ENCODE data around the gene COMMD1. TPM values are rescaled to one million over a fixed set of nuclear protein-coding genes. Genes with fewer than 3 reads are reported as not detected.
"Not testable (repeated sequence)": the region's sequence is repeated elsewhere in the genome, so short reads cannot be mapped to it uniquely, and the experiment has no call there.

COMMD1 gene
- total and polyA plus RNA-seq, 3 donors from 2014 or later = 61.7 to 87.9 (median 85.2) TPM

- intact Hi-C loops (cut with DNase I; ENCODE audit: low total_unique reads) = loop anchor here (10.0 kb wide), 1 partner anchor 419 kb away; no protein-coding TSS in a partner anchor
- H3K4me3 ChIP-seq = no peak overlapping the region
- no peaks in the 10 kb centered on the region for H3K27me3 ChIP-seq
- H3K36me3 ChIP-seq (ENCODE audit: low read depth, missing control alignments) = no peaks in the 10 kb centered on the region
- no peak for DNase-seq
- no peak for TF ChIP-seq POLR2A (IDR thresholded peaks at IDR 0.05)
- TF ChIP-seq CTCF (IDR thresholded peaks at IDR 0.05) = no peak
- no peaks in the 10 kb centered on the region for H3K9me3 ChIP-seq
- H3K27ac ChIP-seq = no peak overlapping the region
- 77 to 89% methylated on average over 2 of the region's 2 CpGs for WGBS, 2 donors
- H3K4me1 ChIP-seq = no peaks in the 10 kb centered on the region
Observed at GRCh38 chr2:61995515-61995914, 90.0 kb downstream of the COMMD1 start.

DNA sequence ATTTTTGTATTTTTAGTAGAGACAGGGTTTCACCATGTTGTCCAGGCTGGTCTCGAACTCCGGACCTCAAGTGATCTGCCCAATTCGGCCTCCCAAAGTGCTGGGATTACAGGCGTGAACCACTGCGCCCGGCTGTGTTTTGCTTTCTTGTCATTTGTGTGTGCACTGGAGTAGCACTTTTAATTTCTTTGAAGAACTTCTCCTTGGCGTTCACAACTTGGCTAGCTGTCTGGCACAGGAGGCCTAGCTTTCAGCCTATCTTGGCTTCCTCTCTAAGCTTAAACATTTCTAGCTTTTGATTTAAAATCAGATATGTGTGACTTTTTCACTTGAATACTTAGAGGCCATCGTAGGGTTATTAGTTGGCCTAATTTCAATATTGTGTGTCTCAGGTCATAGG, 93.0 kb downstream of the COMMD1 start:
- H3K9me3 ChIP-seq = no peaks in the 10 kb centered on the region
- no peak for DNase-seq
- H3K27ac ChIP-seq = no peak overlapping the region
- no peaks in the 10 kb centered on the region for H3K27me3 ChIP-seq
- intact Hi-C loops (cut with DNase I; ENCODE audit: low total_unique reads) = loop anchor here (10.0 kb wide), 1 partner anchor 416 kb away; no protein-coding TSS in a partner anchor
- no peaks in the 10 kb centered on the region for H3K4me1 ChIP-seq
- WGBS, 2 donors = 93 to 96% methylated on average over 8 of the region's 8 CpGs
- TF ChIP-seq POLR2A (IDR thresholded peaks at IDR 0.05) (no peak), CTCF (IDR thresholded peaks at IDR 0.05) (no peak)
- H3K36me3 ChIP-seq (ENCODE audit: low read depth, missing control alignments) = no peaks in the 10 kb centered on the region
- no peak overlapping the region for H3K4me3 ChIP-seq

GRCh38 chr2:62000538-62000937, 95.1 kb downstream of the COMMD1 start:
- WGBS, 2 donors = 95 to 98% methylated on average over 5 of the region's 5 CpGs
- intact Hi-C loops (cut with DNase I; ENCODE audit: low total_unique reads) = no loop called here
- no peak overlapping the region for H3K27ac ChIP-seq

GRCh38 chr2:62001431-62001830, 96.0 kb downstream of the COMMD1 start:
- intact Hi-C loops (cut with DNase I; ENCODE audit: low total_unique reads) = no loop called here
- TF ChIP-seq POLR2A (IDR thresholded peaks at IDR 0.05) (no peak), CTCF (IDR thresholded peaks at IDR 0.05) (no peak)
- no peak overlapping the region for H3K4me3 ChIP-seq
- H3K27ac ChIP-seq = no peak overlapping the region
- no peak for DNase-seq
- no peaks in the 10 kb centered on the region for H3K4me1 ChIP-seq
- no peaks in the 10 kb centered on the region for H3K9me3 ChIP-seq
- H3K27me3 ChIP-seq = no peaks in the 10 kb centered on the region
- no peaks in the 10 kb centered on the region for H3K36me3 ChIP-seq (ENCODE audit: low read depth, missing control alignments)

More at GRCh38 chr2:62000538-62000937, 95.1 kb downstream of the COMMD1 start:
- DNase-seq = no peak
- H3K9me3 ChIP-seq = no peaks in the 10 kb centered on the region
- no peak for TF ChIP-seq POLR2A (IDR thresholded peaks at IDR 0.05)
- no peak for TF ChIP-seq CTCF (IDR thresholded peaks at IDR 0.05)
- H3K27me3 ChIP-seq = no peaks in the 10 kb centered on the region
- no peak overlapping the region for H3K4me3 ChIP-seq
- H3K36me3 ChIP-seq (ENCODE audit: low read depth, missing control alignments) = no peaks in the 10 kb centered on the region
- H3K4me1 ChIP-seq = no peaks in the 10 kb centered on the region

GRCh38 chr2:62004428-62004827, 99.0 kb downstream of the COMMD1 start:
- H3K4me1 ChIP-seq; H3K27ac ChIP-seq; intact Hi-C loops (cut with DNase I; ENCODE audit: low total_unique reads); H3K27me3 ChIP-seq; DNase-seq; H3K9me3 ChIP-seq; H3K4me3 ChIP-seq; H3K36me3 ChIP-seq (ENCODE audit: low read depth, missing control alignments): not testable (repeated sequence)
- WGBS, 2 donors = 86 to 100% methylated on average over 5 of the region's 5 CpGs
